Pons (tissue), 1 donor: ENCODE data around the gene SLC40A1.

Experiments
- DNase-seq: peaks from one replicate; pipeline ENCODE4 v3.0.0-alpha.2; 2016; ENCODE audit warnings: low spot score

The SLC40A1 gene

GRCh38 chr2:189569295-189569910, 11.2 kb downstream of the SLC40A1 start:
- peak; percentile 49 for DNase-seq

- DNase-seq = no peak
Observed at GRCh38 chr2:189566046-189566445, 14.5 kb downstream of the SLC40A1 start.

GRCh38 chr2:189561371-189562038, 19.1 kb downstream of the SLC40A1 start:
- no peak for DNase-seq

GRCh38 chr2:189560273-189560586, 20.4 kb downstream of the SLC40A1 start:
- no peak for DNase-seq

GRCh38 chr2:189559579-189560272, 20.9 kb downstream of the SLC40A1 start:
- no peak for DNase-seq

- DNase-seq = no peak
Observed at GRCh38 chr2:189558516-189559272, 21.9 kb downstream of the SLC40A1 start.

- DNase-seq = no peak
Observed at GRCh38 chr2:189557373-189557772, 23.2 kb downstream of the SLC40A1 start.

- DNase-seq = no peak
Observed at GRCh38 chr2:189556526-189556925, 24.1 kb downstream of the SLC40A1 start.

GRCh38 chr2:189555232-189555631, 25.4 kb downstream of the SLC40A1 start:
- no peak for DNase-seq

- DNase-seq = no peak
Observed at GRCh38 chr2:189553504-189554088, 27.0 kb downstream of the SLC40A1 start.

- no peak for DNase-seq
Observed at GRCh38 chr2:189552991-189553404, 27.6 kb downstream of the SLC40A1 start.

GRCh38 chr2:189552334-189552990, 28.1 kb downstream of the SLC40A1 start:
- DNase-seq = no peak

- DNase-seq = no peak
Observed at GRCh38 chr2:189551808-189552207, 28.8 kb downstream of the SLC40A1 start.

GRCh38 chr2:189549449-189549832, 31.1 kb downstream of the SLC40A1 start:
- no peak for DNase-seq

GRCh38 chr2:189548666-189549448, 31.7 kb downstream of the SLC40A1 start:
- no peak for DNase-seq

GRCh38 chr2:189545418-189545817, 35.2 kb downstream of the SLC40A1 start:
- DNase-seq = peak; percentile 47

GRCh38 chr2:189544318-189545042, 36.1 kb downstream of the SLC40A1 start:
- no peak for DNase-seq

- DNase-seq = no peak
Observed at GRCh38 chr2:189543367-189543766, 37.2 kb downstream of the SLC40A1 start.

- no peak for DNase-seq
Observed at GRCh38 chr2:189542145-189542882, 38.3 kb downstream of the SLC40A1 start.

GRCh38 chr2:189541591-189541990, 39.0 kb downstream of the SLC40A1 start:
- DNase-seq = no peak
